Forelimb muscle (tissue), 1 donor: ENCODE measurements around the gene PAK1. TPM values are rescaled to one million over a fixed set of nuclear protein-coding genes. Genes with fewer than 3 reads are reported as not detected.
"Not testable (repeated sequence)": the region's sequence is repeated elsewhere in the genome, so short reads cannot be mapped to it uniquely, and the experiment has no call there.

Experiments used
- DNase-seq: peaks from one replicate; pipeline ENCODE4 v3.0.0-alpha.2; 2013; ENCODE audit warnings: low read depth
- polyA plus RNA-seq: library from polyadenylated mRNA; unstranded; fragments of 120-200 nt; gene quantifications from one replicate; pipeline ENCODE4 v1.2.1, GENCODE V29; 2013; ENCODE audit not compliant: insufficient read length

Gene PAK1
- 97.5 TPM for polyA plus RNA-seq

DNA sequence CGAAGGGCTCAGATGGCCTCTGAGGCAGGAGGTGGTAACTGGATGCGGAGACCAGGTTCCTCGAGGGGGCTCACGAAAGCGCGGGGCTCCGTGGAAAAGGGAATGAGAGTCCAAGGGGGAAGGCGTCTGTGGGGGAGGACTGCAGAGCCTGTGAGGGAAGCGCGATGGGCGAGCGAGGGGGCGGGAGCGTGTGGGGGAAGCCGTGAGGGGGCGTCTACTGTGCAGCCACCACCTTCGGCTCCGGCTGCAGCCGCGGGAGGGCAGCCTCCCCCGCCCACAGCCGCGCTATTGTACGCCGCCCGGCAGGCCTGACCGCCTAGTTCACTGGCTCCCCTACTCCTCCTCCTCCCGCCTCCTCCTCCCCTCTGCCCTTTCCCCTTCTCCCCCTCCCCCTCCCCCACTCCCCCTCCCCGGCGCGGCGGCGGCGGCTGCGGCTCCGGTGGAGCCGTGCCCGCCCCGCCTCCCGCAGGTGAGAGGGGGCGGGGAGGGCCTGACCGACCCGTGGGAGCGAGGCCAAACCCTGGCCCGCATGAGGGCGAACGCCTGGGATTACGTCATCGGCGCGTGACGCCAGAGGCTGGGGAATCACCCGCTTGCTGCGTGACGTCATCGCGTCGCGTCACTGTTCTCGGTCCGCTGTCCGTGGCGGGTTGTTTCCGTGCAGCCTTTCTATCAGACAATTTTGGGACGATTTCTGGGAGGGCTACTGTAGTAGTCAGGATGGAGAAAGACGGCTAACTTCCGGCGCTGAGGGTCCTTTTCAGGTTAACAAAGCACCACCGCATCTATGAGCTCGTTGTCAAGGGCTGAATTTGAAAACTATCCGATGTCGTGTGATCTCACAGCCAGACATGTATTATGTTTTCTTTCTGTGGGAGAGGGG is at the start of gene PAK1:
TSS of gene PAK1 (minus strand) at position 294 of the 883 bp plus-strand sequence. CDS start 81,574 bp downstream, outside the sequence.
- peak; percentile 58 for DNase-seq

DNA sequence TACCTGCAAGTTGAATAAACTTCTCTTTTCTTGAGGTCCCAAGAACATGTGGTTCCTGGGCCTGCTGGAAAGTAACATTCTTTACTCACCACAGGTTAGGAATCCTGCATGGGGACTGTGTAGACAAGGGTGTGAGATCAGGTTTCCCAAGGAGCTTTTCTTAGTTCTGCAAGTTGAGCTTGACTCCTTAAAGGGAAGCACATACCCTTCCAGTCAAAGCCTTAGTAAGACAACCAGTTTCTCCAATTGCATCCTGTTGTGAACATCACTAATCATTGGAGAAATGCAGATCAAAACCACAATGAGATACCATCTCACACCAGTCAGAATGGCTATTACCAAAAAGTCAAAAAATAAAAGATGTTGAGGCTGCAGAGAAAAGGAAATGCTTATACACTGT is 48.3 kb upstream of the PAK1 start:
- no peak for DNase-seq

DNA sequence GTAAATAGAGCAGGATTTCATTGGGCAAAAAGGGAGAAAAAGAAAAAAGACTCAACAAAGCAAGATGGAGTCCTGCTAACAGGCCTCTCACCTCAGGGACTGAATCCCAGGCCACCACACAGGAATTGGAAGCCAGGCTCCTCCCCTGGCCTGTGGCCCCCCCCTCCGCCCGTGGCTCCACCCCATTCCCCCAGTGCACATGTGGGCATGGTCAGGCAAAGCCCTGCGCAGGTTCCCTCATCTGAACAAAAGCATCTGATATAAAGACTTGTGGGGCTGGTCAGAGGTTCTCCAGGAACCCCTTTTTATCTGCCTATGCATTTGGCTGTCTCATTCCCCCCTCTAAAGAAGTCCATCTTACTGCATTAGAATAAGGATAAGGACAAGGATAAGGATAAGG is 46.0 kb upstream of the PAK1 start:
- no peak for DNase-seq

- DNase-seq: no peak
Observed at GRCh38 chr11:77518471-77518870, 44.6 kb upstream of the PAK1 start.

DNA sequence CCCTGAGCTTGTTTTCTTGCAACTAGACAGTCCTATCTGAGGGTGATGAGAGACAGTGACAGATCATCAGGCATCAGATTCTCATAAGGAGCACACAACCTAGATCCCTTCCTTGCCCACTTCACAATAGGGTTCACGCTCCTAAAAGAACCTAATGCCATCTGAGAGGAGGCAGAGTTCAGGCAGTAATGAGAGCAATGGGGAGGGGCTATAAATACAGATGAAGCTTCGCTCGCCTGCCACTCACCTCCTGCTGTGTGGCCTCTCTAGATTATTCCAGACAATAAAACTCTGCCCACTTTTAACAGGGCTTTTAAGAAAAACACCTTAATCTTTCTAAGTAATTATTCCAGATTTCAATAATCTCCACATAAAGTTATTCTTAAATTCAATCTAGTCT is 43.9 kb upstream of the PAK1 start:
- DNase-seq: no peak

- no peak for DNase-seq
Observed at GRCh38 chr11:77517226-77517625, 43.3 kb upstream of the PAK1 start.

DNA sequence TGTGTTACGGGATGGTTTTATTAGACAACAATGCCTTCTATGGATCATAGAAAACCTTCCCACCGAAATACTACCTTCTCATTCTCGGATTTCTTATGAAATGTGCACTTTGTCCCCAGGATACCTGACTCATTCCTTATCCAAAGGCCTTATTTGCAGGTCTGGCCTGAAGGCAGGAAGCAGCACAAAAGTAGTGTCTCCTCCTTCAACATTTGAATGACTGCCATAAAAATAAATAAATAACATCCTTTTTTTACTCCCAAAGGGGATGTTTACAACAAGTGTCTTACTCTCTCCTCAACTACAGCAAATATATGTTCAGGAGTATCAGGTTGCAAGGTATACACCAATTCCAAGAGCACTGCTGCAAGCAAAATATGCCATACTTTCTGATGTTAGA is 41.6 kb upstream of the PAK1 start:
- no peak for DNase-seq

DNA sequence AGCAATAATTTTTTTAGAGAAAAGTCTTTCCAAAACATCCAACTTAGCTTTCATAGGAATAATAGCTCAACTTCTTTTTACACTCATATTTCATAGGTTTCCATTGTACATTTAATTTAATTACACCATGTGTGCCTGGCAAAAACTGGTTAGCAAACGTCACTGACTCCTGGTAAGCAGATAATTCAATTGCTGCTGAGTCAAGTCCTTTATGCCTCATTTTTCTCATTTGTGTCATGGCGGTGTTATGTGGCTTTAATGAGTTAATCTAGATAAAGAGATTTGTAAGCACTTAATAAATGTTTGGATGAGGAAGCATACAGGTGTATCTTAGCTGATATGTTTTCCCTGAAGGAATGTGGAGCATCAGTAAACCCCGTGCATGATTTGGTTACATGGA is 41.2 kb upstream of the PAK1 start:
- DNase-seq: no peak

GRCh38 chr11:77512092-77512491 is 38.2 kb upstream of the PAK1 start:
- no peak for DNase-seq

DNA sequence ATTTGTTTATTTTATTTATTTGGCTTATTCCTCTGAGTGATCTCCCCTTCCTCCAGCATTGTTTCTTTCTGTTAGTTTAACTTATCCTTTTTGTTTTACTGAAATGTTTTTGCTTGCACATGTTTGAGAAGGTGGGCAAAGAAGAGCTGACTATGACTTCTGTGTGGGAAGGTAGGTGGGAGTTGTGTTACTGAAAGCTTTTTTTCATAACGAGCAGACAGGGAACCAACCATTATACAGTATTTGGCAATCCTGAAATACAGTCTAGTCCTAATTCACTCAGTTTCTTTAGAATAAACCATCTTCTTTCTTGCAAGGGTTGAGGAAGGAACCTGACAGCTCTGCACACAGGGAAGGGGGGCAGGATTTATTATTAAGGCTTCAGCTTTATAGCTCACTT is 37.0 kb upstream of the PAK1 start:
- no peak for DNase-seq

DNA sequence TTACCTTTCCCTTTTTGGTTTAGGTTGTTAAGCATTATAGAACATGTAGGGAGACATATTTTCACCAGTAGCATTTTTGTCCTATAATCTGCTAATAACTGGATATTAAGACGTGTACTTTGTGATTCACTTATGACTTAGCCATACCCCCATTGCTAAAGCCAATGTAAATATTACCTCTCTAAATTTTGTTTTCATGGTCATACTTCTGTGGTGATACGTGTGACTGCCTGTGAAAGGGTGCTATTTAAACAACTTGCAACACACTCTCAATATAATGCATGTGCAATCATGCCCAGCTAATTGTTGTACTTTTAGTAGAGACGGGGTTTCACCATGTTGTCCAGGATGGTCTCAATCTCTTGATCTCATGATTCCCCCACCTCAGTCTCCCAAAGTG is 36.2 kb upstream of the PAK1 start:
- no peak for DNase-seq

DNA sequence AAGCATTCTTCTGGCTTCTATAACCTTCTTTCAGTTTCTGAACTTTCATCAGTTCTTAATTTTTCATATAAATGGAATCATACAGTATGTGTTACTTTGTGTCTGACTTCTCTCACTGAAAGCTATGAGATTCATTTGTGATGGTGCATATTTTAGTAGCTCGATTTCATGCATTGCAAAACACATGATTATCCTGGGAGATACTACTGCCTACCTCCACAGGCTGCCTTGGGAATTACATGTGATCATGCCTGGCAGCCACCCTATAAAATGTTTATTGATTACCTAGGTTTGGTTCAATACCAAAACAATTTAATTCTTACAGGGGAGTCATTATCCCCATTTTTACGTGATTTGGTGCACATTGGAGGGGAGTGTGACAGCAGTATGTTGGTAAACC is 34.1 kb upstream of the PAK1 start:
- DNase-seq: no peak

GRCh38 chr11:77506857-77507256 is 33.0 kb upstream of the PAK1 start:
- no peak for DNase-seq

GRCh38 chr11:77505956-77506355 is 32.1 kb upstream of the PAK1 start:
- no peak for DNase-seq

DNA sequence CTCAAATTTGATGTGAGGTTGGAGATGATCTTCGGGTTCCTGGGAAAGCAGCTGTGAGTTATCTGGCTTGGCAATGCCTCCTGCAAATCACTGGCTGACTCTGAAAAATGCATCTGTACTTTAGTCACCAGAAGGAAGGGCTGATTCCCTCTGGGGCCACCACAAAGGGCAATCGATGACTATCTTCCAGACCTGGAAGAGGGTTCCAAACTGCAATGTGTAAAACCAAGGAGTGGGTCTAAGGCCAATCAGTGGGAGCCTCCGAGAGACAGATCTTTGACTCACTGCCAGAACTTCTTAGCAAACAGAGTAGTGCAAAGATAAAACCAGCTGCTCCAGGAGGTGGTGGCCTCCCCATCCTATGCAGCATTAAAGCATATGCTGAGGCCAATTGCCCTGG is 29.1 kb upstream of the PAK1 start:
- DNase-seq: no peak

GRCh38 chr11:77502346-77502905 is 28.5 kb upstream of the PAK1 start:
- no peak for DNase-seq

DNA sequence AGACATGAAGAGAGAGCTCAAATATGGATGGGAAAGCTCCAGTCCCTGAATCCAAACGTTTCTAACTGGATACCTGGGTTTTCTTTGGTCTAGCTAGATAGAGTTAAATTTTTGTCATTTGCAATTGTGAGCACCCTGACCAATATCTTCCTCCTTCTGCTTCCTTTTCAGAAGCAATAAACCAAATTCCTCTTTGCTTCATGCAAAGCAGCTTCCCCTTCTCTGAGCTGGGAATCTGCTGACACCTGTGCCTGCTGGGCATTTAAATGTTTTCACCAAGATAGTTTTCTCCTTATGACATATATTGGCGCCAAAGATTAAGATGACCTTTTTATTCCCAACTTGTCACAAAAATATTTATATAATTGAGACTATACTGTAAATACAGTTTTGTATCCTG is 27.9 kb upstream of the PAK1 start:
- DNase-seq: no peak

- no peak for DNase-seq
Observed at GRCh38 chr11:77497368-77497767, 23.5 kb upstream of the PAK1 start.

DNA sequence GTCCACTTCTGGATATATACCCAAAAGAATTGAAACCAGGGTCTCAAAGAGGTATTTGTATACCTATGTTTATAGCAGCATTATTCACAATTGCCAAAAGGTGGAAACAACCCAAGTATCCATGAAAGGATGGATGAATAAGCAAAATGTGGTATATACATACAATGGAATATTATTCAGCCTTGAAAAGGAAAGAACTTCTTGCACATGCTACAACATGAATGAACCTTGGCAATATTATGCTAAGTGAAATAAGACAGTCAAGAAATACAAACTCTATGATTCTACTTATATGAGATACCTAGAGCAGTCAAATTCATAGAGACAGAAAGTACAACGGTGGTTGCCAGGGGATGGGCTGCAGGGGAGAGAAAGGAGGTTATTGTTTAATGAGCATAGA is 21.6 kb upstream of the PAK1 start:
- no peak for DNase-seq

DNA sequence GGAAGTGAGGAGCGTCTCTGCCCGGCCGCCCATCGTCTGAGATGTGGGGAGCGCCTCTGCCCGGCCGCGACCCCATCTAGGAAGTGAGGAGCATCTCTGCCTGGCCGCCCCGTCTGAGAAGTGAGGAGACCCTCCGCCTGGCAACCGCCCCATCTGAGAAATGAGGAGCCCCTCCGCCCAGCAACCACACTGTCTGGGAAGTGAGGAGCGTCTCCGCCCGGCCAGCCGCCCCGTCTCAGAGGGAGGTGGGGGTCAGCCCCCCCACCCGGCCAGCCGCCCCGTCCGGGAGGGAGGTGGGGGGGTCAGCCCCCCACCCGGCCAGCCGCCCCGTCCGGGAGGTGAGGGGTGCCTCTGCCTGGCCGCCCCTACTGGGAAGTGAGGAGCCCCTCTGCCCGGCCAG is 16.1 kb upstream of the PAK1 start:
- not testable (repeated sequence) for DNase-seq

- DNase-seq: no peak
Observed at GRCh38 chr11:77487790-77488189, 13.9 kb upstream of the PAK1 start.

DNA sequence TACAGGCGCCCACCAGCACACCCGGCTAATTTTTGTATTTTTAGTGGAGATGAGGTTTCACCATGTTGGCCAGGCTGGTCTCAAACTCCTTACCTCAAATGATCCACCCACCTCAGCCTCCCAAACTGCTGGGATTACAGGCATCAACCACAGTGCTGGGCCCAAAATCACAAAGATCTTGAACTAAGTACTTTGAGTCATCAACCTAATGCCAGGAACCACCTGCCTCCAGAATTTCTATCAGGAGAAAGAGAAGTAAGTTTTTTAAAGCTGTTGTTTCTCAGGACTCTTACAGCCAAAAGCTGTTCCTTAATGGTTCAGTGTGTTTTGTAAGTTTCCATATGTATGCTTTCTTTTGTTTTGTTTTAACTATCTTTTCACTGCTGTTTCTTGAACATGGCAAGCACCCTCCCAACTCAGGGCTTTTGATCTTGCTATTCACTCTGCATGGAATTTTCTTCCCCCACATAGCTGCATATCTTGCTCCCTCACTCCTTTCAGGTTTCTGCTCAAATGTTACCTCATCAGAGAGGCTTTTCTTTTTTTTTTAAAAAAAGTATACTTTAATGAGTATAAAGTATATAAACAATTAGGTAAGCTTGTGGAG is 6.0 kb upstream of the PAK1 start:
- no peak for DNase-seq

GRCh38 chr11:77475206-77475605 is 1.3 kb upstream of the PAK1 start:
- DNase-seq: no peak
